Left ventricle myocardium inferior (tissue), 1 donor: Measurements from ENCODE around the gene CALHM1. TPM values are rescaled to one million over a fixed set of nuclear protein-coding genes. Genes with fewer than 3 reads are reported as not detected.

Source experiments
- DNase-seq: peaks from one replicate; pipeline ENCODE4 v3.0.0-alpha.2; 2020
- H3K27ac ChIP-seq: fragments of 200-600 bp; replicated peaks from 2 replicates; pipeline ENCODE4 v1.8.0; 2021
- H3K27me3 ChIP-seq: fragments of 200-600 bp; 2 replicates; pipeline ENCODE4 v1.8.0; 2021; ENCODE audit warnings: low read depth
- H3K36me3 ChIP-seq: fragments of 200-600 bp; 2 replicates; pipeline ENCODE4 v1.8.0; 2021
- H3K4me1 ChIP-seq: fragments of 200-600 bp; 2 replicates; pipeline ENCODE4 v1.8.0; 2021
- H3K4me3 ChIP-seq: fragments of 200-600 bp; 2 replicates; pipeline ENCODE4 v1.8.0; 2021; ENCODE audit warnings: mild to moderate bottlenecking, moderate library complexity
- H3K9me3 ChIP-seq: fragments of 200-600 bp; replicated peaks from 2 replicates; pipeline ENCODE4 v1.8.0; 2021
- CTCF ChIP-seq: fragments of 200-600 bp; IDR thresholded peaks from 2 replicates; pipeline ENCODE4 v1.8.0; 2021; ENCODE audit warnings: antibody characterized with exemption, mild to moderate bottlenecking, borderline replicate concordance
- intact Hi-C: fragments of 100-400 bp; cut with micrococcal nuclease; formaldehyde crosslinking; loops from one replicate; pipeline ENCODE4 v1.11.0; 2022
- total RNA-seq: library from RNA; stranded (reverse); fragmentation: NEBNext Ultra II Directional; extraction: Animal tissue kit (Norgen Biotek cat#: 25700); gene quantifications from one replicate; pipeline ENCODE4 v1.2.1, GENCODE V29; 2021
- donor health status: DM: no; HTN: yes; CAD: no; lungs with severe emphysema.

CALHM1 gene
- total RNA-seq, 1 donor from 2014 or later = not detected

- H3K4me3 ChIP-seq = no peak overlapping the region
- no peaks in the 10 kb centered on the region for H3K36me3 ChIP-seq
- no peak for DNase-seq
- H3K9me3 ChIP-seq = no peaks in the 10 kb centered on the region
- H3K4me1 ChIP-seq = peaks cover 7% of the 10 kb centered on the region
- no peak overlapping the region for H3K27ac ChIP-seq
- intact Hi-C loops = no loop called here
- H3K27me3 ChIP-seq = peaks cover 6% of the 10 kb centered on the region
- TF ChIP-seq CTCF = no peak
Measured at GRCh38 chr10:103457176-103457712, 1.5 kb downstream of the CALHM1 start.

- peaks cover 14% of the 10 kb centered on the region for H3K4me1 ChIP-seq
- H3K9me3 ChIP-seq = no peaks in the 10 kb centered on the region
- no peaks in the 10 kb centered on the region for H3K36me3 ChIP-seq
- H3K27me3 ChIP-seq = peaks cover 12% of the 10 kb centered on the region
- no peak for DNase-seq
- no peak overlapping the region for H3K27ac ChIP-seq
- intact Hi-C loops = no loop called here
- TF ChIP-seq CTCF = no peak
- H3K4me3 ChIP-seq = no peak overlapping the region
Measured at GRCh38 chr10:103456074-103456660, 2.5 kb downstream of the CALHM1 start.

GRCh38 chr10:103455235-103455634, 3.5 kb downstream of the CALHM1 start:
- no peak for DNase-seq
- TF ChIP-seq CTCF = no peak
- Histone ChIP-seq H3K27me3 (peaks cover 12% of the 10 kb centered on the region), H3K4me1 (peaks cover 23% of the 10 kb centered on the region), H3K36me3 (peaks cover 5% of the 10 kb centered on the region), H3K9me3 (no peaks in the 10 kb centered on the region), H3K27ac (no peak overlapping the region), H3K4me3 (no peak overlapping the region)
- intact Hi-C loops = no loop called here

GRCh38 chr10:103454026-103454425, 4.7 kb downstream of the CALHM1 start:
- H3K4me3 ChIP-seq = no peak overlapping the region
- no peak for DNase-seq
- intact Hi-C loops = no loop called here

GRCh38 chr10:103452506-103453230, 6.0 kb downstream of the CALHM1 start:
- H3K4me1 ChIP-seq = peaks cover 49% of the 10 kb centered on the region
- no peak for DNase-seq
- H3K9me3 ChIP-seq = no peaks in the 10 kb centered on the region
- H3K27ac ChIP-seq = peak overlapping the region; percentile 94
- intact Hi-C loops = no loop called here
- peaks cover 12% of the 10 kb centered on the region for H3K27me3 ChIP-seq
- no peak for TF ChIP-seq CTCF
- H3K4me3 ChIP-seq = peak overlapping the region; percentile 78
- H3K36me3 ChIP-seq = peaks cover 30% of the 10 kb centered on the region

More at GRCh38 chr10:103454026-103454425, 4.7 kb downstream of the CALHM1 start:
- no peak overlapping the region for H3K27ac ChIP-seq
- no peaks in the 10 kb centered on the region for H3K9me3 ChIP-seq
- peaks cover 12% of the 10 kb centered on the region for H3K27me3 ChIP-seq
- H3K4me1 ChIP-seq = peaks cover 35% of the 10 kb centered on the region
- H3K36me3 ChIP-seq = peaks cover 17% of the 10 kb centered on the region
- no peak for TF ChIP-seq CTCF
